CD14-positive monocyte (primary cell): ENCODE measurements around the gene UNC5C. TPM values are rescaled to one million over a fixed set of nuclear protein-coding genes. Genes with fewer than 3 reads are reported as not detected.
A peak's percentile ranks its signal among the peaks of the same experiment; 100 is the strongest.

Experiments
- DNase-seq, 3 donors: peaks; one replicate each; pipeline ENCODE4 v3.0.0-alpha.2; 2011 to 2022
- H2AFZ ChIP-seq: 2 replicates; pipeline ENCODE4 v1.6.0; 2012; ENCODE audit warnings: mild to moderate bottlenecking, low read depth, low read length, inconsistent platforms; ENCODE audit not compliant: insufficient read depth, poor library complexity, severe bottlenecking
- H3K27ac ChIP-seq, 2 donors: 1 replicate in 1 of 2; 2 replicates in 1 of 2; pipeline ENCODE4 v1.5.1; 2012 to 2013; ENCODE audit warnings: low read length in 2 of 2, control low read depth in 1 of 2, inconsistent platforms in 1 of 2, low read depth in 1 of 2, mild to moderate bottlenecking in 1 of 2
- H3K27me3 ChIP-seq, 2 donors: one replicate each; pipeline versions ENCODE4 v1.6.0 to v1.6.1; 2011 to 2013; ENCODE audit warnings: low read length in 2 of 2; ENCODE audit not compliant: control insufficient read depth in 2 of 2, insufficient read depth in 2 of 2
- H3K36me3 ChIP-seq, 2 donors: replicated peaks in 1 of 2; 1 replicate in 1 of 2; 2 replicates in 1 of 2; pipeline versions ENCODE4 v1.5.1 to v1.6.1; 2012 to 2013; ENCODE audit warnings: low read length in 2 of 2, control low read depth in 1 of 2, inconsistent platforms in 1 of 2, mild to moderate bottlenecking in 1 of 2; ENCODE audit not compliant: insufficient read depth in 2 of 2, control insufficient read depth in 1 of 2
- H3K4me1 ChIP-seq, 2 donors: 1 replicate in 1 of 2; 2 replicates in 1 of 2; pipeline versions ENCODE4 v1.5.1 to v1.6.1; 2012 to 2013; ENCODE audit warnings: low read length in 2 of 2, control low read depth in 1 of 2, inconsistent platforms in 1 of 2, mild to moderate bottlenecking in 1 of 2, moderate library complexity in 1 of 2; ENCODE audit not compliant: insufficient read depth in 2 of 2, control insufficient read depth in 1 of 2
- H3K4me2 ChIP-seq: replicated peaks from 2 replicates; pipeline ENCODE3; 2012; ENCODE audit warnings: low read length, moderate library complexity, mild to moderate bottlenecking; ENCODE audit not compliant: poor library complexity, severe bottlenecking; ENCODE audit errors: extremely low read depth
- H3K4me3 ChIP-seq, 3 experiments: fragments of 200-600 bp in 1 of 3; sonication (generic) in 1 of 3; replicated peaks in 1 of 3; 1 replicate in 2 of 3; 2 replicates in 1 of 3; pipeline ENCODE4 v1.5.1; 2011 to 2013; ENCODE audit warnings: low read length in 3 of 3, mild to moderate bottlenecking in 3 of 3, control low read depth in 2 of 3, low read depth in 2 of 3, inconsistent platforms in 1 of 3, moderate library complexity in 1 of 3
- H3K79me2 ChIP-seq: 2 replicates; pipeline ENCODE4 v1.6.0; 2012; ENCODE audit warnings: mild to moderate bottlenecking, control low read depth, inconsistent platforms, low read length, moderate library complexity; ENCODE audit not compliant: insufficient read depth
- H3K9ac ChIP-seq: 2 replicates; pipeline ENCODE4 v1.6.0; 2017; ENCODE audit warnings: low read length, mild to moderate bottlenecking; ENCODE audit not compliant: insufficient read depth, poor library complexity, severe bottlenecking
- H3K9me3 ChIP-seq, 2 donors: replicated peaks in 1 of 2; 1 replicate in 1 of 2; 2 replicates in 1 of 2; pipeline versions ENCODE4 v1.5.1 to v1.6.1; 2012 to 2013; ENCODE audit warnings: low read length in 2 of 2, control low read depth in 1 of 2; ENCODE audit not compliant: control insufficient read depth in 1 of 2, insufficient read depth in 1 of 2
- H4K20me1 ChIP-seq: 2 replicates; pipeline ENCODE4 v1.6.0; 2012; ENCODE audit warnings: mild to moderate bottlenecking, low read length, control low read depth, moderate library complexity; ENCODE audit not compliant: insufficient read depth
- H3K27ac Mint-ChIP-seq, 7 donors: one replicate each; pipeline ENCODE4 v1.8.0; 2020; ENCODE audit warnings: mild to moderate bottlenecking in 7 of 7, mixed read lengths in 7 of 7, moderate library complexity in 6 of 7, inconsistent platforms in 2 of 7
- H3K27me3 Mint-ChIP-seq, 3 donors: one replicate each; pipeline ENCODE4 v1.8.0; 2021 to 2022; ENCODE audit warnings: low read depth in 3 of 3, mild to moderate bottlenecking in 3 of 3, mixed read lengths in 3 of 3, moderate library complexity in 3 of 3, inconsistent platforms in 1 of 3
- H3K36me3 Mint-ChIP-seq, 2 donors: one replicate each; pipeline ENCODE4 v1.8.0; 2020; ENCODE audit warnings: mixed read lengths in 2 of 2, inconsistent platforms in 1 of 2, mild to moderate bottlenecking in 1 of 2
- H3K4me1 Mint-ChIP-seq: one replicate; pipeline ENCODE4 v1.8.0; 2020; ENCODE audit warnings: mild to moderate bottlenecking, mixed read lengths
- H3K4me3 Mint-ChIP-seq, 2 donors: one replicate each; pipeline ENCODE4 v1.8.0; 2020; ENCODE audit warnings: mild to moderate bottlenecking in 2 of 2, mixed read lengths in 2 of 2, moderate library complexity in 1 of 2
- H3K9me3 Mint-ChIP-seq, 7 donors: one replicate each; pipeline ENCODE4 v1.8.0; 2020 to 2022; ENCODE audit warnings: mixed read lengths in 7 of 7, mild to moderate bottlenecking in 6 of 7, moderate library complexity in 6 of 7, inconsistent platforms in 2 of 7
- WGBS: methylation state at CpG from one replicate; pipeline ENCODE4 v1.1.5; 2013; ENCODE audit warnings: missing lambda C conversion rate; ENCODE audit not compliant: insufficient coverage; 5-methylcytosine and 5-hydroxymethylcytosine counted together
- intact Hi-C, 2 donors: fragments of 100-400 bp; cut with micrococcal nuclease; formaldehyde crosslinking; loops; one replicate each; pipeline versions ENCODE4 v1.15.0 to v1.15.1; 2023
- polyA plus RNA-seq, 3 donors: library from polyadenylated mRNA; depleted of rRNA in 1 of 3; unstranded in 2 of 3; stranded (reverse) in 1 of 3; fragments of 300-500 nt in 2 of 3; fragments of >200 nt in 1 of 3; fragmentation: Illumina TruSeq in 2 of 3; gene quantifications; 1 replicate in 2 of 3; 2 replicates in 1 of 3; pipeline ENCODE4 v1.2.3, GENCODE V29; 2012 to 2021
- TF ChIP-seq, protein P1 (sequence below): fragments of 200-600 bp; IDR thresholded peaks from one replicate; pipeline ENCODE4 v1.8.0; 2022; ENCODE audit warnings: antibody characterized with exemption, mild to moderate bottlenecking

UNC5C gene
- polyA plus RNA-seq, 3 donors = 0.03 TPM; not detected in 2

DNA sequence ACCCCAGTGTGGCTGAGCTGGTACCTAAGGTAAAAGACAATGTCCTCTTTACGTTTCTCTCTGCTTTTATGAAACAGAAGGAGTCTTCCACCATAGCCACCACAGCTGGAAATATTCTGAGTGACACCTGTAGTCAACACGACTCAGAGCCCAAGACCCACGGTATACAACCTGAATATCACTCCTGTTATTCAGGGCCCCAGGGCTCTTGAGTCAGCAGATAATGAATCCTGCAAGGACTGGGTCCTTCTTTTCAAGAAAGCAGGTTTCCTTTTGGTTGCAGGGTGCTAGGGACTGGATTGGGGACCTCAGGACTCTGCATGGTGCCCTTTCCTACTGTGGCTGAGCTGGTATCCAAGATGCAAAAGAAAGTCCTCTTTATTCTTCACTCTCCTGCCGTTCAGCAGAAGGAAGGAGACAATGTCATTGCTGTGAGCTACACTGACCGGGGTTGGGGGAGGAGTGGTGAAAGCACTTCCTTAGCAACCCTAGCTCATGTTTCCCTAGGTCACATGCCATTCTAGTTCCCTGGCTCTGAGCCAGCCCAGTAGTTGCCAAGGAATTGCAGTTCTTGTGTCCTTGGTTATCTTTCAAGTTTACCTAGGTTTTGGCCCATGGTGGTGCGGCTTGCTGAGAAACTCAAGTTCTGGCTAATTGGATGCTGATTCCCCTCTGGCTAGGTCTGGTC lies 23.7 kb upstream of the UNC5C start:
- intact Hi-C loops = no loop called here
- Mint-ChIP-seq H3K36me3 (no peaks in the 10 kb centered on the region), H3K4me3 (no peak overlapping the region), H3K27me3 (peaks cover 0 to 3% (median 0%) of the 10 kb centered on the region in 3 donors), H3K27ac (peak overlapping the region in 2 of 7 donors; percentile 20 to 32), H3K4me1 (peaks cover 12% of the 10 kb centered on the region), H3K9me3 (peaks cover 4 to 10% (median 6%) of the 10 kb centered on the region in 7 donors)
- Histone ChIP-seq H3K36me3 (no peaks in the 10 kb centered on the region), H2AFZ (no peak overlapping the region), H3K4me3 (no peak overlapping the region), H3K4me1 (peaks cover 13% of the 10 kb centered on the region in 2 donors), H3K9me3 (no peaks in the 10 kb centered on the region), H3K27ac (no peak overlapping the region), H3K4me2 (peak overlapping the region; percentile 13), H3K9ac (no peak overlapping the region), H3K79me2 (no peaks in the 10 kb centered on the region), H4K20me1 (no peaks in the 10 kb centered on the region), H3K27me3 (no peaks in the 10 kb centered on the region)
- WGBS = 80% methylated on average over 2 of the region's 6 CpGs
- peak in 2 of 3 donors; percentile 61 to 65 for DNase-seq
- TF ChIP-seq, protein P1, sequence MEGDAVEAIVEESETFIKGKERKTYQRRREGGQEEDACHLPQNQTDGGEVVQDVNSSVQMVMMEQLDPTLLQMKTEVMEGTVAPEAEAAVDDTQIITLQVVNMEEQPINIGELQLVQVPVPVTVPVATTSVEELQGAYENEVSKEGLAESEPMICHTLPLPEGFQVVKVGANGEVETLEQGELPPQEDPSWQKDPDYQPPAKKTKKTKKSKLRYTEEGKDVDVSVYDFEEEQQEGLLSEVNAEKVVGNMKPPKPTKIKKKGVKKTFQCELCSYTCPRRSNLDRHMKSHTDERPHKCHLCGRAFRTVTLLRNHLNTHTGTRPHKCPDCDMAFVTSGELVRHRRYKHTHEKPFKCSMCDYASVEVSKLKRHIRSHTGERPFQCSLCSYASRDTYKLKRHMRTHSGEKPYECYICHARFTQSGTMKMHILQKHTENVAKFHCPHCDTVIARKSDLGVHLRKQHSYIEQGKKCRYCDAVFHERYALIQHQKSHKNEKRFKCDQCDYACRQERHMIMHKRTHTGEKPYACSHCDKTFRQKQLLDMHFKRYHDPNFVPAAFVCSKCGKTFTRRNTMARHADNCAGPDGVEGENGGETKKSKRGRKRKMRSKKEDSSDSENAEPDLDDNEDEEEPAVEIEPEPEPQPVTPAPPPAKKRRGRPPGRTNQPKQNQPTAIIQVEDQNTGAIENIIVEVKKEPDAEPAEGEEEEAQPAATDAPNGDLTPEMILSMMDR = no peak

DNA sequence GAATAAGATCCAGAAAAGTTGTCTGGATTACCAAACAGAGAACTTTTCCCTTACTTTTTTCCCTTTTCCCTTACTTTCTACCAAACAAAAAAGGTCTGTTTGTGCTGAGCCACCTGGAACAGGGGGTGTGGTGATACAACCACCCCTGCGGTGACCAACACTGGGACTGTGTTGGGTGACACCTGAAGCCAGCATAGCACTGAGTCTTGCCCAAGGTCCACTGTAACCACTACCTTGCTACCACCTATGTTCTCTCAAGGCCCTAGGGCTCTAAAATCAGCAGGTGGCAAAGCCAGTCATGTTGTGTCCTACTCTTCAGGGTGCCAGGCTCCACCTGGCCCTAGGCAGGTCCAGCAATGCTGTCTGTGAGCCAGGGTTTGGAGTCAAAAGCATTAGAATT lies 22.8 kb upstream of the UNC5C start:
- TF ChIP-seq, protein P1 = no peak
- Mint-ChIP-seq H3K9me3 (peaks cover 3 to 11% (median 4%) of the 10 kb centered on the region in 7 donors), H3K36me3 (no peaks in the 10 kb centered on the region), H3K4me1 (peaks cover 12% of the 10 kb centered on the region), H3K27me3 (peaks cover 0 to 3% (median 0%) of the 10 kb centered on the region in 3 donors), H3K4me3 (no peak overlapping the region), H3K27ac (no peak overlapping the region)
- Histone ChIP-seq H3K27me3 (no peaks in the 10 kb centered on the region), H3K9me3 (no peaks in the 10 kb centered on the region), H3K79me2 (no peaks in the 10 kb centered on the region), H4K20me1 (no peaks in the 10 kb centered on the region), H3K4me3 (no peak overlapping the region), H3K4me2 (no peak overlapping the region), H3K9ac (no peak overlapping the region), H2AFZ (no peak overlapping the region), H3K27ac (no peak overlapping the region), H3K36me3 (no peaks in the 10 kb centered on the region), H3K4me1 (peaks cover 13% of the 10 kb centered on the region in 2 donors)
- intact Hi-C loops = no loop called here
- DNase-seq = no peak
- WGBS = 100% methylated on average over 1 of the region's 1 CpG
